PC-9 (cell line): ENCODE data around the gene CCDC24. TPM values are rescaled to one million over a fixed set of nuclear protein-coding genes. Genes with fewer than 3 reads are reported as not detected.

ENCODE experiments used
- BruUV-seq: library from RNA; stranded (reverse); fragments of 400-500 nt; replicated peaks from 2 replicates; lab custom pipeline; 2021; lab: Mats Ljungman, UMichigan
- CTCF ChIA-PET: fragments of 300-600 bp; sonication (Branson Sonifier 250); formaldehyde crosslinking; loops from one replicate; lab custom pipeline; 2022; ENCODE audit warnings: antibody characterized with exemption; lab: Charles Lee
- POLR2A ChIA-PET: fragments of 300-600 bp; sonication (Branson Sonifier 250); formaldehyde crosslinking; loops from one replicate; lab custom pipeline; 2022; ENCODE audit warnings: antibody characterized with exemption; ENCODE audit not compliant: unreplicated experiment; lab: Charles Lee
- DNase-seq, 2 experiments: peaks; one replicate each; pipeline versions ENCODE4 v3.0.0 to v3.0.0-alpha.2; 2015 to 2022; ENCODE audit warnings: mixed read lengths in 1 of 2
- H2AFZ ChIP-seq: fragments of 200-600 bp; sonication (generic); 2 replicates; pipeline ENCODE4 v1.8.1; 2017; ENCODE audit warnings: antibody characterized with exemption
- H3F3A ChIP-seq: fragments of 200-600 bp; sonication (generic); 2 replicates; pipeline ENCODE4 v1.8.1; 2017; ENCODE audit warnings: antibody characterized with exemption, mild to moderate bottlenecking, low read depth; ENCODE audit not compliant: insufficient read depth
- H3K27ac ChIP-seq: fragments of 200-600 bp; sonication (generic); 2 replicates; pipeline ENCODE4 v1.6.1; 2016; ENCODE audit warnings: mixed run types
- H3K27me3 ChIP-seq: fragments of 200-600 bp; sonication (generic); 2 replicates; pipeline ENCODE4 v1.6.1; 2016; ENCODE audit warnings: low read depth, mixed run types; ENCODE audit not compliant: insufficient read depth
- H3K36me3 ChIP-seq: fragments of 200-600 bp; sonication (generic); 2 replicates; pipeline ENCODE4 v1.6.1; 2016; ENCODE audit warnings: low read depth, mixed run types
- H3K4me1 ChIP-seq: fragments of 200-600 bp; sonication (generic); replicated peaks from 2 replicates; pipeline ENCODE4 v1.6.1; 2016; ENCODE audit warnings: mixed run types; ENCODE audit not compliant: insufficient read depth
- H3K4me2 ChIP-seq: fragments of 200-600 bp; sonication (generic); 2 replicates; pipeline ENCODE4 v1.6.1; 2017; ENCODE audit warnings: mixed run types
- H3K4me3 ChIP-seq: fragments of 200-600 bp; sonication (generic); 2 replicates; pipeline ENCODE4 v1.6.1; 2016; ENCODE audit warnings: mixed run types
- H3K79me2 ChIP-seq: fragments of 200-600 bp; sonication (generic); 2 replicates; pipeline ENCODE4 v1.6.1; 2017; ENCODE audit warnings: low read depth, mixed run types
- H3K9me2 ChIP-seq: fragments of 200-600 bp; sonication (generic); 2 replicates; pipeline ENCODE4 v1.8.1; 2017; ENCODE audit warnings: mild to moderate bottlenecking; ENCODE audit not compliant: insufficient read depth
- H3K9me3 ChIP-seq: fragments of 200-600 bp; sonication (generic); 2 replicates; pipeline ENCODE4 v1.8.1; 2016; ENCODE audit warnings: low read depth; ENCODE audit not compliant: insufficient read depth
- H4K20me1 ChIP-seq: fragments of 200-600 bp; sonication (generic); 2 replicates; pipeline ENCODE4 v1.8.1; 2017; ENCODE audit not compliant: insufficient read depth
- CTCF ChIP-seq: fragments of 200-600 bp; sonication (generic); conservative IDR thresholded peaks from 2 replicates; pipeline ENCODE4 v1.6.1; 2017; ENCODE audit warnings: mixed run types, antibody characterized with exemption, mild to moderate bottlenecking, moderate library complexity
- EZH2 ChIP-seq: fragments of 200-600 bp; sonication (generic); IDR thresholded peaks from 2 replicates; pipeline ENCODE4 v1.8.0; 2017; ENCODE audit warnings: antibody characterized with exemption, low read depth
- intact Hi-C: fragments of 100-400 bp; cut with micrococcal nuclease; formaldehyde crosslinking; loops from one replicate; pipeline ENCODE4 v1.10.0; 2022; ENCODE audit not compliant: unreplicated experiment
- total RNA-seq: library from RNA; stranded (reverse); gene quantifications from 2 replicates; pipeline ENCODE4 v1.2.3, GENCODE V29; 2021

The CCDC24 gene
- total RNA-seq, 1 experiment from 2014 or later = 47.9 TPM

- ChIA-PET POLR2A (no interaction called here), CTCF (no interaction called here)
- Histone ChIP-seq H3K36me3 (peaks cover 12% of the 10 kb centered on the region; the same call in 1 of the 2 replicates), H3K4me2 (no peak overlapping the region), H2AFZ (no peak overlapping the region), H3F3A (peaks cover 39% of the 10 kb centered on the region), H4K20me1 (no peaks in the 10 kb centered on the region; the same call in none of the 2 replicates), H3K27me3 (no peaks in the 10 kb centered on the region), H3K9me3 (no peaks in the 10 kb centered on the region), H3K4me1 (peaks cover 6% of the 10 kb centered on the region), H3K79me2 (no peaks in the 10 kb centered on the region), H3K4me3 (no peak overlapping the region), H3K9me2 (no peaks in the 10 kb centered on the region), H3K27ac (no peak overlapping the region)
- TF ChIP-seq EZH2 (no peak), CTCF (no peak)
- intact Hi-C loops = no loop called here
- DNase-seq = peak in 1 of 2 experiments; percentile 18
- no TSS peak for BruUV-seq
Observed at GRCh38 chr1:43997295-43997999, 6.0 kb downstream of the CCDC24 start.

DNA sequence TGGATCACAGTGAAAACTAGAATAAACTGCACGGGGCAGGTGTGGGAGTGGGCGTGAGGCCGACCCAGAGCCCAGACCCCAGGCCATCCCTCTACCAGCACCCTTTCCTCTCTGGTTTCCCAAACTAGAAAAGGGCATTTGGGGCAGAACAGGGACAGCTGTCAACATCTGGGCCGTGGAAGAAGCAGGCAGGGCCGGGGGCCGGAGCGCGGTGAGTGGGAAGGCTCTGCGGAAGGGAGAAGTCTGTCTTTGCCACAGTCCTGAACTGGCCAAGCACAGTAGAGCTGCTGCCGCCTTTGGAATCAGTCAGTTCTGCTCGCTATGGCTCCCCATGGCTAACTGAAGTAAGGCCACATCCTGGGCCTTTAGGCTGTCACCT is 6.6 kb downstream of the CCDC24 start:
- no TSS peak for BruUV-seq

GRCh38 chr1:43999455-43999854 is 8.1 kb downstream of the CCDC24 start:
- no peaks in the 10 kb centered on the region for H3K9me2 ChIP-seq

More for the DNA sequence above, 6.6 kb downstream of the CCDC24 start:
- H3K4me2 ChIP-seq = no peak overlapping the region
- ChIA-PET POLR2A (no interaction called here), CTCF (interaction anchor here (0.5 kb wide), 1 partner anchor 50 kb away, joined by 7 read pairs; no protein-coding TSS in a partner anchor)
- H3K4me3 ChIP-seq = no peak overlapping the region
- peaks cover 12% of the 10 kb centered on the region; the same call in 1 of the 2 replicates for H3K36me3 ChIP-seq
- TF ChIP-seq EZH2 = no peak
- TF ChIP-seq CTCF = no peak
- H3K79me2 ChIP-seq = no peaks in the 10 kb centered on the region
- DNase-seq = peak in 1 of 2 experiments; percentile 6
- H3K4me1 ChIP-seq = 0 out of 2 replicates have a peak, but pooled peaks cover under 1% of the 10 kb centered on the region
- H3K27me3 ChIP-seq = no peaks in the 10 kb centered on the region
- intact Hi-C loops = no loop called here
- H2AFZ ChIP-seq = no peak overlapping the region
- H3K27ac ChIP-seq = no peak overlapping the region
- H3F3A ChIP-seq = peaks cover 34% of the 10 kb centered on the region
- H3K9me3 ChIP-seq = no peaks in the 10 kb centered on the region
- no peaks in the 10 kb centered on the region for H3K9me2 ChIP-seq
- no peaks in the 10 kb centered on the region; the same call in none of the 2 replicates for H4K20me1 ChIP-seq

More at GRCh38 chr1:43999455-43999854, 8.1 kb downstream of the CCDC24 start:
- no peaks in the 10 kb centered on the region for H3K4me1 ChIP-seq
- intact Hi-C loops = no loop called here
- CTCF ChIA-PET = no interaction called here
- H3K4me3 ChIP-seq = no peak overlapping the region
- no peak overlapping the region for H3K27ac ChIP-seq
- H4K20me1 ChIP-seq = peaks cover 2% of the 10 kb centered on the region
- BruUV-seq = no TSS peak
- H3K27me3 ChIP-seq = no peaks in the 10 kb centered on the region
- peaks cover 25% of the 10 kb centered on the region; the same call in 1 of the 2 replicates for H3F3A ChIP-seq
- peaks cover 16% of the 10 kb centered on the region; the same call in 1 of the 2 replicates for H3K36me3 ChIP-seq
- POLR2A ChIA-PET = interaction anchor here (0.6 kb wide), 1 partner anchor 15 kb away, joined by 9 read pairs; no protein-coding TSS in a partner anchor
- H3K4me2 ChIP-seq = no peak overlapping the region
- DNase-seq = no peak
- no peaks in the 10 kb centered on the region for H3K9me3 ChIP-seq
- H3K79me2 ChIP-seq = no peaks in the 10 kb centered on the region
- no peak overlapping the region for H2AFZ ChIP-seq
- TF ChIP-seq EZH2 (no peak), CTCF (no peak)
